ENCODE data around the gene L3MBTL1. TPM values are rescaled to one million over a fixed set of nuclear protein-coding genes. Genes with fewer than 3 reads are reported as not detected.

The L3MBTL1 gene
- total and polyA plus RNA-seq, 2 of the 4 experiments (the other 2 are of a cell fraction), result 2.2 to 4.5 TPM

DNA sequence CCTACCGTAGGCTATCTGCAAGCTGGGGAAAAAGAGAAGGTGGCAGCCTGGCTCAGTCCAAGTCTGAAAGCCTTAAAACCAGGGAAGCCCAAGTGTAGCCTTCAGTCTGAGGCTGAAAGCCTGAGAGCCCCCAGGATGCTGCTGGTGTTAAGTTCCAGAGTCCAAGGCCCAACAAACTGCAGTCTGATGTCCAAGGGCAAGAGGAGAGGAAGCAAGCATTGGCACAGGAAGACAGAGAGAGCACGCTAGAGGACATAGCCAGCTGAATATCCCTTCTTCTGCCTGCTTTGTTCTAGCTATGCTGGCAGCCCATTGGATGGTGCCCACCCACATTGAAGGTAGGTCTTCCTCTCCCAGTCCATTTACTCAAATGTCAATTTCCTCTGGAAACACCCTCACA, 12.1 kb upstream of the L3MBTL1 start:
- Histone ChIP-seq H2AFZ (replicated peaks; ENCODE audit: low read length, poor library complexity) (no peak overlapping the region), H3K4me1 (ENCODE audit: control insufficient read depth, insufficient read depth, low read length) (peaks cover 1% of the 10 kb centered on the region; the same call in 1 of the 2 replicates), H4K5ac (ENCODE audit: low read depth, low read length) (no peak overlapping the region), H4K20me1 (ENCODE audit: insufficient read depth, low read length) (no peaks in the 10 kb centered on the region), H3K4ac (ENCODE audit: low read depth, low read length) (no peak overlapping the region), H2BK5ac (ENCODE audit: low read depth, low read length, poor library complexity, severe bottlenecking) (no peak overlapping the region), H3K14ac (replicated peaks; ENCODE audit: low read depth, low read length) (no peak overlapping the region), H2BK15ac (ENCODE audit: low read depth, low read length) (no peak overlapping the region), H3K4me2 (ENCODE audit: low read depth, low read length) (no peak overlapping the region), H2AK9ac (replicated peaks; ENCODE audit: low read depth, low read length, poor library complexity) (no peak overlapping the region), H2AK5ac (ENCODE audit: low read depth, low read length) (no peak overlapping the region), H3K79me1 (ENCODE audit: low read depth in 1 of 2, low read length in 2 of 2) (no peaks in the 10 kb centered on the region), H3K36me3 (ENCODE audit: control insufficient read depth, insufficient read depth, low read length) (no peaks in the 10 kb centered on the region), H4K8ac (ENCODE audit: low read depth in 2 of 2, low read length in 2 of 2) (no peak overlapping the region), H3K4me3 (ENCODE audit: insufficient read depth, low read depth, low read length) (no peak overlapping the region), H3K9me3 (ENCODE audit: control insufficient read depth, insufficient read depth, low read length) (no peaks in the 10 kb centered on the region; the same call in 1 of the 2 replicates), H3K9ac (ENCODE audit: low read depth, low read length) (no peak overlapping the region), H2BK20ac (ENCODE audit: low read depth, low read length) (no peak overlapping the region), H3K18ac (ENCODE audit: low read depth, low read length) (no peak overlapping the region), H3K9me1 (ENCODE audit: insufficient read depth, low read length) (no peaks in the 10 kb centered on the region), H2BK120ac (ENCODE audit: low read depth, low read length) (no peak overlapping the region), H3K56ac (ENCODE audit: extremely low read depth, insufficient read depth, low read length) (no peak overlapping the region), H3K27me3 (ENCODE audit: control insufficient read depth, insufficient read depth, low read length) (peaks cover 6% of the 10 kb centered on the region), H3K27ac (ENCODE audit: insufficient read depth, low read length) (no peak overlapping the region), H3K23ac (ENCODE audit: low read depth, low read length) (no peak overlapping the region), H4K91ac (ENCODE audit: insufficient read depth, low read depth, low read length) (no peak overlapping the region)
- ChIA-PET POLR2A (ENCODE audit: unreplicated experiment) (no interaction called here), CTCF (no interaction called here)
- no CpG with 5 or more reads among the region's 2 CpGs for WGBS, 2 experiments (ENCODE audit: extremely low coverage in 2 of 2, insufficient read length in 1 of 2)
- ATAC-seq (ENCODE audit: low read depth) (no peak), DNase-seq (no peak)
- intact Hi-C loops (cut with micrococcal nuclease), result no loop called here
- TF ChIP-seq FOS (IDR thresholded peaks at IDR 0.05; ENCODE audit: low read depth, low read length), result no peak
- no peak for TF ChIP-seq CEBPB (IDR thresholded peaks at IDR 0.05; ENCODE audit: low read depth, low read length)
- no peak for TF ChIP-seq MXI1 (IDR thresholded peaks at IDR 0.05; ENCODE audit: borderline replicate concordance, low read depth, low read length)
- TF ChIP-seq BHLHE40 (IDR thresholded peaks at IDR 0.05; ENCODE audit: low read depth, low read length), result no peak
- TF ChIP-seq, protein P1, sequence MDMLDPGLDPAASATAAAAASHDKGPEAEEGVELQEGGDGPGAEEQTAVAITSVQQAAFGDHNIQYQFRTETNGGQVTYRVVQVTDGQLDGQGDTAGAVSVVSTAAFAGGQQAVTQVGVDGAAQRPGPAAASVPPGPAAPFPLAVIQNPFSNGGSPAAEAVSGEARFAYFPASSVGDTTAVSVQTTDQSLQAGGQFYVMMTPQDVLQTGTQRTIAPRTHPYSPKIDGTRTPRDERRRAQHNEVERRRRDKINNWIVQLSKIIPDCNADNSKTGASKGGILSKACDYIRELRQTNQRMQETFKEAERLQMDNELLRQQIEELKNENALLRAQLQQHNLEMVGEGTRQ (IDR thresholded peaks at IDR 0.05; ENCODE audit: low read depth, low read length), result no peak
- TF ChIP-seq, protein P2, sequence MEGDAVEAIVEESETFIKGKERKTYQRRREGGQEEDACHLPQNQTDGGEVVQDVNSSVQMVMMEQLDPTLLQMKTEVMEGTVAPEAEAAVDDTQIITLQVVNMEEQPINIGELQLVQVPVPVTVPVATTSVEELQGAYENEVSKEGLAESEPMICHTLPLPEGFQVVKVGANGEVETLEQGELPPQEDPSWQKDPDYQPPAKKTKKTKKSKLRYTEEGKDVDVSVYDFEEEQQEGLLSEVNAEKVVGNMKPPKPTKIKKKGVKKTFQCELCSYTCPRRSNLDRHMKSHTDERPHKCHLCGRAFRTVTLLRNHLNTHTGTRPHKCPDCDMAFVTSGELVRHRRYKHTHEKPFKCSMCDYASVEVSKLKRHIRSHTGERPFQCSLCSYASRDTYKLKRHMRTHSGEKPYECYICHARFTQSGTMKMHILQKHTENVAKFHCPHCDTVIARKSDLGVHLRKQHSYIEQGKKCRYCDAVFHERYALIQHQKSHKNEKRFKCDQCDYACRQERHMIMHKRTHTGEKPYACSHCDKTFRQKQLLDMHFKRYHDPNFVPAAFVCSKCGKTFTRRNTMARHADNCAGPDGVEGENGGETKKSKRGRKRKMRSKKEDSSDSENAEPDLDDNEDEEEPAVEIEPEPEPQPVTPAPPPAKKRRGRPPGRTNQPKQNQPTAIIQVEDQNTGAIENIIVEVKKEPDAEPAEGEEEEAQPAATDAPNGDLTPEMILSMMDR (conservative IDR thresholded peaks at IDR 0.05; ENCODE audit: low read depth, low read length), result no peak
- no peak for TF ChIP-seq ELK1 (IDR thresholded peaks at IDR 0.05; ENCODE audit: borderline replicate concordance, low read depth, low read length)
- TF ChIP-seq RCOR1 (IDR thresholded peaks at IDR 0.05; ENCODE audit: insufficient replicate concordance, low read length), result no peak
- no peak for TF ChIP-seq SMC3 (IDR thresholded peaks at IDR 0.05; ENCODE audit: low read depth, low read length)
- no peak for TF ChIP-seq MAZ (IDR thresholded peaks at IDR 0.05; ENCODE audit: borderline replicate concordance, low read depth, low read length)
- no peak for TF ChIP-seq RAD21 (IDR thresholded peaks at IDR 0.05; ENCODE audit: low read length)
- no peak for TF ChIP-seq NFE2L2 (IDR thresholded peaks at IDR 0.05; ENCODE audit: low read depth, low read length)
- TF ChIP-seq POLR2A (IDR thresholded peaks at IDR 0.05; ENCODE audit: low read depth, low read length), result no peak
- no peak for TF ChIP-seq CHD1 (IDR thresholded peaks at IDR 0.05; ENCODE audit: low read depth, low read length)
- TF ChIP-seq MAFK (IDR thresholded peaks at IDR 0.05; ENCODE audit: low read depth, low read length), result no peak
- no peak for TF ChIP-seq RFX5 (IDR thresholded peaks at IDR 0.05; ENCODE audit: low read depth, low read length)
- no TSS peak for BruUV-seq (replicated peaks)
- in situ Hi-C loops (cut with MboI; ENCODE audit: low sequenced_read_pairs), result no loop called here
- dilution Hi-C loops (cut with HindIII; ENCODE audit: low sequenced_read_pairs, unreplicated experiment), result no loop called here

Data from IMR-90 (cell line).